Measurements from ENCODE around the gene VPS16.

The VPS16 gene

GRCh38 chr20:2840138-2840966, at the start of gene VPS16, which contains the start of gene PCED1A:
TSS of gene VPS16 (plus strand) at chr20:2840745. CDS start at chr20:2840775, 30 bp downstream.
TSS of gene PCED1A (minus strand) at chr20:2840655. CDS start at chr20:2839912, 743 bp downstream.
- ATAC-seq, result peak; percentile 99
- TF ChIP-seq ZFP3 (CRISPR knock-in tag; IDR thresholded peaks at IDR 0.05) (peak; percentile 90), BACH2 (CRISPR knock-in tag; IDR thresholded peaks at IDR 0.05; ENCODE audit: borderline replicate concordance) (no peak), ZNF70 (CRISPR knock-in tag; IDR thresholded peaks at IDR 0.05) (no peak), ISL1 (CRISPR knock-in tag; IDR thresholded peaks at IDR 0.05) (no peak), SNAI2 (CRISPR knock-in tag; IDR thresholded peaks at IDR 0.05) (0 out of 2 replicates have a peak, but pooled peaks have one; percentile 12), PPARA (CRISPR knock-in tag; IDR thresholded peaks at IDR 0.05; ENCODE audit: borderline replicate concordance) (no peak), CSRNP3 (CRISPR knock-in tag; IDR thresholded peaks at IDR 0.05) (no peak), RARB (CRISPR knock-in tag; IDR thresholded peaks at IDR 0.05) (no peak), ZNF565 (CRISPR knock-in tag; conservative IDR thresholded peaks at IDR 0.05; ENCODE audit: low read depth) (0 out of 2 replicates have a peak, but pooled peaks have one; percentile 5), ARNTL (CRISPR knock-in tag; IDR thresholded peaks at IDR 0.05; ENCODE audit: borderline replicate concordance, low read depth) (0 out of 2 replicates have a peak, but pooled peaks have one; percentile 14), CREB5 (CRISPR knock-in tag; IDR thresholded peaks at IDR 0.05; ENCODE audit: low read depth) (no peak)
- TF ChIP-seq, protein P1, sequence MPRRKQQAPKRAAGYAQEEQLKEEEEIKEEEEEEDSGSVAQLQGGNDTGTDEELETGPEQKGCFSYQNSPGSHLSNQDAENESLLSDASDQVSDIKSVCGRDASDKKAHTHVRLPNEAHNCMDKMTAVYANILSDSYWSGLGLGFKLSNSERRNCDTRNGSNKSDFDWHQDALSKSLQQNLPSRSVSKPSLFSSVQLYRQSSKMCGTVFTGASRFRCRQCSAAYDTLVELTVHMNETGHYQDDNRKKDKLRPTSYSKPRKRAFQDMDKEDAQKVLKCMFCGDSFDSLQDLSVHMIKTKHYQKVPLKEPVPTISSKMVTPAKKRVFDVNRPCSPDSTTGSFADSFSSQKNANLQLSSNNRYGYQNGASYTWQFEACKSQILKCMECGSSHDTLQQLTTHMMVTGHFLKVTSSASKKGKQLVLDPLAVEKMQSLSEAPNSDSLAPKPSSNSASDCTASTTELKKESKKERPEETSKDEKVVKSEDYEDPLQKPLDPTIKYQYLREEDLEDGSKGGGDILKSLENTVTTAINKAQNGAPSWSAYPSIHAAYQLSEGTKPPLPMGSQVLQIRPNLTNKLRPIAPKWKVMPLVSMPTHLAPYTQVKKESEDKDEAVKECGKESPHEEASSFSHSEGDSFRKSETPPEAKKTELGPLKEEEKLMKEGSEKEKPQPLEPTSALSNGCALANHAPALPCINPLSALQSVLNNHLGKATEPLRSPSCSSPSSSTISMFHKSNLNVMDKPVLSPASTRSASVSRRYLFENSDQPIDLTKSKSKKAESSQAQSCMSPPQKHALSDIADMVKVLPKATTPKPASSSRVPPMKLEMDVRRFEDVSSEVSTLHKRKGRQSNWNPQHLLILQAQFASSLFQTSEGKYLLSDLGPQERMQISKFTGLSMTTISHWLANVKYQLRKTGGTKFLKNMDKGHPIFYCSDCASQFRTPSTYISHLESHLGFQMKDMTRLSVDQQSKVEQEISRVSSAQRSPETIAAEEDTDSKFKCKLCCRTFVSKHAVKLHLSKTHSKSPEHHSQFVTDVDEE (CRISPR knock-in tag; IDR thresholded peaks at IDR 0.05), result no peak

- TF ChIP-seq CSRNP3 (CRISPR knock-in tag; IDR thresholded peaks at IDR 0.05), result no peak
- no peak for TF ChIP-seq ISL1 (CRISPR knock-in tag; IDR thresholded peaks at IDR 0.05)
- no peak for TF ChIP-seq ZC3H10 (CRISPR knock-in tag; IDR thresholded peaks at IDR 0.05)
- TF ChIP-seq CSDC2 (CRISPR knock-in tag; IDR thresholded peaks at IDR 0.05), result no peak
- TF ChIP-seq, protein P1 (CRISPR knock-in tag; IDR thresholded peaks at IDR 0.05), result no peak
- no peak for TF ChIP-seq ZNF565 (CRISPR knock-in tag; conservative IDR thresholded peaks at IDR 0.05; ENCODE audit: low read depth)
- TF ChIP-seq TCF4 (CRISPR knock-in tag; IDR thresholded peaks at IDR 0.05; ENCODE audit: borderline replicate concordance), result no peak
- TF ChIP-seq, protein P2, sequence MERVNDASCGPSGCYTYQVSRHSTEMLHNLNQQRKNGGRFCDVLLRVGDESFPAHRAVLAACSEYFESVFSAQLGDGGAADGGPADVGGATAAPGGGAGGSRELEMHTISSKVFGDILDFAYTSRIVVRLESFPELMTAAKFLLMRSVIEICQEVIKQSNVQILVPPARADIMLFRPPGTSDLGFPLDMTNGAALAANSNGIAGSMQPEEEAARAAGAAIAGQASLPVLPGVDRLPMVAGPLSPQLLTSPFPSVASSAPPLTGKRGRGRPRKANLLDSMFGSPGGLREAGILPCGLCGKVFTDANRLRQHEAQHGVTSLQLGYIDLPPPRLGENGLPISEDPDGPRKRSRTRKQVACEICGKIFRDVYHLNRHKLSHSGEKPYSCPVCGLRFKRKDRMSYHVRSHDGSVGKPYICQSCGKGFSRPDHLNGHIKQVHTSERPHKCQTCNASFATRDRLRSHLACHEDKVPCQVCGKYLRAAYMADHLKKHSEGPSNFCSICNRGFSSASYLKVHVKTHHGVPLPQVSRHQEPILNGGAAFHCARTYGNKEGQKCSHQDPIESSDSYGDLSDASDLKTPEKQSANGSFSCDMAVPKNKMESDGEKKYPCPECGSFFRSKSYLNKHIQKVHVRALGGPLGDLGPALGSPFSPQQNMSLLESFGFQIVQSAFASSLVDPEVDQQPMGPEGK (CRISPR knock-in tag; IDR thresholded peaks at IDR 0.05; ENCODE audit: borderline replicate concordance), result no peak
- no peak for TF ChIP-seq PPARA (CRISPR knock-in tag; IDR thresholded peaks at IDR 0.05; ENCODE audit: borderline replicate concordance)
- TF ChIP-seq ESRRG (CRISPR knock-in tag; IDR thresholded peaks at IDR 0.05), result no peak
- no peak for TF ChIP-seq RARB (CRISPR knock-in tag; IDR thresholded peaks at IDR 0.05)
- TF ChIP-seq ARNTL (CRISPR knock-in tag; IDR thresholded peaks at IDR 0.05; ENCODE audit: borderline replicate concordance, low read depth), result no peak
- TF ChIP-seq OSR1 (CRISPR knock-in tag; IDR thresholded peaks at IDR 0.05), result no peak
- no peak for TF ChIP-seq ZFP30 (CRISPR knock-in tag; IDR thresholded peaks at IDR 0.05)
- no peak for ATAC-seq
These were observed 47.1 kb upstream of the VPS16 start for GRCh38 chr20:2793471-2793870.

Measured in SK-N-SH treated with all-trans-retinoic acid at 6 μM for 48 hours (cell line).